ENCODE measurements around the gene IGIP.
"Not testable (repeated sequence)": the region's sequence is repeated elsewhere in the genome, so short reads cannot be mapped to it uniquely, and the experiment has no call there.

Gene IGIP

DNA sequence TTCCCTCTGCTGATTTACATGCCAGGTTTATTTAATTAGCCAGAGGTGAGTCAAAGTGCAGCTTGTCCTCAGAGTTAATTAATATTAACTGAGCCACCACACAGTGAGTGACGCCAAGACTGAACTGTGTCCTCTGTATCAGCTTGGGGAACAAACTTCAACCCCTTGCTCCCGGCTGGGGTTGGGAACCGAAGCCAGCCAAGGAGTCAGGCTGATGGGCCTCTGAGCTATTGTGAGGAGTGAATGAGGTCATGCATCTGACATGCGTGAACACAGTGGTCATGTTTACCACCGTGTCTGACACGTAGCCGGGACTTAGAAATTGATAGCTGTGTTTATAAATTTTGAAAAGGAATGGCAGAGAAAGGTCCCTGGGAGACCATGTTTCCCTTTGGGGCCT, 17.1 kb downstream of the IGIP start:
- no peak for DNase-seq (ENCODE audit: low read depth)

DNA sequence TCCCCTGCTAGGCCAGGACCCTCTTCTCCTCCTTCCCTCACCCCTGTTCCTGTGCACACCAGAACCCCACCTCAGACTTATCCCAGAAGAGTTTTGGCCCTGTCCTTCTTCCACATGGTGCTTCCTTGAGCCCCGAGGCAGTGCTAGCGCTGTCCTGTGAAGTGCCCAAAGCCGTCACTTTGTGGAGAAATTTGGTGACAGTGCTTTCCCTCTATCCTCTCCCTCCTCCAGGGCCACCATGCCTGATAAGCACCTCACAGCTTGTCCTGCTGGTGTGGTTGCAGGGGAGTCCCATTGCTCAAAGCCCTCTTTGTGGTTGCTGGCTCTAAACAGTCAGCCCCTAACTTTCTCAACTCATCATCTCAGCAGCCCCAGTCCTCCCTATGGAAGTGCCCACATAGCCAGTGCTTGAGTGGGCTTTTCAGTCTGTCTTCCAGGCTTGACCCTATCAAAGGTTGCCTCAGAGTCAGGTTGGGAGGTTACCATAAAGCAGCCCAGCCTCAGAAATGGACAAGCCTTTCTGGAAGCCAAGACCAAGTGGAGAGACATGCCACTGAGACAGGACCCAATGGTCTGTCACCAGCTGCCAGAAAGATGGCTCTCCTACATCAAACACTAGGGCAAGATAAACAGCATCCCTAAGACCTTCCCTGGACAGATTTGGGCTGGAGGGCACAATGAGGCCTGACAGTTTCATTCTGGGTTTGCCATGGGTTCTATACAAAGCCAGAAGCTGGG, 18.0 kb downstream of the IGIP start:
- no peak for DNase-seq (ENCODE audit: low read depth)

DNA sequence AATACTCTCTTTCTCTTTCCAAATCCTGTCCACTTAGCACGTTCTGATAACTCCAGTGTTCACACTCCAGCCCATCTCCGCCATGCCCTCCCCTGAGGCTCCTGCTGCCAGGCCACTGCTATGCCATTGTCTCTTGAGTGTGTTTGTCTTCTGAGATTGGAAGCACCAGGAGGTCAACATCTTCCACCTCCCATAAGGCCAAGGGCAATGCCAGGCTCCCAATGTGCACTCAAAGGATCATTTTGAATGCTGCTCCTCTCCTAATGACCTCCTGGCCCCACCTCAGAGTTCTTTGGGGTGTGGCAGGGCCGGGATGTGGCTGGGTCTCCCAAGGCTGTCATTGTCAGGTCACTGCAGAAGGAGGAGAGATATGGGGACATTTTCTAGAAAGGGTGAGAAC, 19.5 kb downstream of the IGIP start:
- DNase-seq (ENCODE audit: low read depth), result no peak

DNA sequence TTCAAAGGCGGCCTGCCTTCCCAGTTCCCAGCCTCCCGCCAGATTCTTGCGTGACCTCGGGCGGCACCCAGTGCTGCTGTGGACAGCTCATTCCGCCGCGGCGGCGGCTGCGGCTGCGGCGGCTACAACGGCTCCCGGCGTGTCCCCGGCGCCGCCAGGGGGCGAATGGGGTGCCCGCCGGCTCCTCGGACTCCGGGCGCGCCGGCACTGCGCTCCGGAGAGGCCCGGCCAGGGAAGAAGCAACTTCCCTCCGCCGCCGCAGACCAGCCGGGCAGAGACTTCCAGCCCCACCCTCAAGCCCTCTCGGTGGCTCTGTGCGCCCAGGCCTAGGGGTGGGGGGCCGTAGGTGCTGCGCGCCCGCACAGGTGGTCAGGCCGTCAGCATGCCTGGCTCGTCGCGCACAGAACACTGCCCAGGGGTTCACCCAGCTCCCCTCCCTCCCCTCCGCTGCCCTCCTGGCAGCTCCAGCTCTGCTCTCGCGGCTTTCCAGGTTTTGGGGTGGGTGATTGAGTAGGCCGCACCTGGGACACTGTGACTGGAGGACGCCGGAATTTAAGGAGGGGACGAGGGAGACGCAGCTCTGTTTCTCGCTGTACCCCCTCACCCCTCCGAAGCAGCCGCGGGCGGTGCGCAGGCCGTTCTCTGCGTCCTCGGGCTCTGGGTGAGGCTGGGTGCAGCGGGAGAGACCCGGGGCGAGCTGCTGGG, 20.2 kb downstream of the IGIP start:
- DNase-seq (ENCODE audit: low read depth), result peak; percentile 56

DNA sequence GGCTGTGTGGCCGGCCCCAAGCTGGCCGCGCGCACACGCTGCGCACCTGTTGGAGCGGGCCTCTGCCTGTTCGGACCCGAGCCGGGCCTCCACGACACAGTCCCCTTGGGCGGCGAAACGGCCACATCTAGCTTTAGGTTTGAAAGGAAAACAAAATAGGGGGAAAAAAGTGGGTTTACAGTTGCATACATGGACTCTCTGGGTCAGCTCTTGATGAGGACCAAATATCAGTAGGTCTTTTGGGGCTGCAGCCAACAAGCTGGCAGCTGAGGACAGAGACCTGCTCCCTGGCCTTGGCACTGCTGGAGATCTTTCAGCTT, 20.7 kb downstream of the IGIP start:
- DNase-seq (ENCODE audit: low read depth), result no peak

DNA sequence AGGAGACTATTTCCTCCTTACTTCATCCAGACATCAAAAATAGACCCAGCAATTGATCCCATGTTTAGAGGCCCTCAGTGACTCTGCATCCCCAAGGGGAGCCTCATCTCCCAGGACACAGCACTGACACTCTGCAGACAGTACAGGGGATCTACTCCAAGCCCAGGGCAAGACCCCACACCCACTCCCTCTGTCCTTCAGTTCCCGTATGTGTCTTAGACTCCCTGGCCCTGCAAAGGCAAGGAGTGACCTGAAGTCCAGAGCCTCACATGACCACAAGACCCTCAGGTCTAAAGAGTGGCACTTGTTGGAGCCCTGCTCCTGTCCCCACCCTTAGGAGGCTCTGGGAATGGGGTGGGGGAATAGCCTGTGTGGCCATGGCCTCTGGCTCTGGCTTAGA, 21.7 kb downstream of the IGIP start:
- DNase-seq (ENCODE audit: low read depth), result no peak

DNA sequence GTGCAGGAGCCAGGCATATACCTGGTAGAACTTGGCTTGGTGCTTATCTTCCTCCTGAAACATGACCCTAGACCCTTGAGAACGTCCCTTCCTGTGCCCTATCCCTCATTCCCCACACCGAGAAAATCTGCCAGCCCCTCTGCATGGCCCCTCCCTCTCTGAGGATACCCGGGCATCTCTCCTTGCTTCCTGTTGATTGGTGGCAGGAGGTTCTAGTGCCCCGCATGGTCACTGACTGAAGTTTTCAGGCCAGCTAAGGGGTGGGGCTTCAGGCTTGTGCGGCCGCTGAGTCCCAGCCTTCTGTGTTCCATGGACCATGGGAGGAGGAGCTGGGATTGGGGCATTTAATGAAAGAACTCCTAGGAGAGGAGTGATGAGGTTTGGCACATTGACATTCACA, 22.8 kb downstream of the IGIP start:
- no peak for DNase-seq (ENCODE audit: low read depth)

DNA sequence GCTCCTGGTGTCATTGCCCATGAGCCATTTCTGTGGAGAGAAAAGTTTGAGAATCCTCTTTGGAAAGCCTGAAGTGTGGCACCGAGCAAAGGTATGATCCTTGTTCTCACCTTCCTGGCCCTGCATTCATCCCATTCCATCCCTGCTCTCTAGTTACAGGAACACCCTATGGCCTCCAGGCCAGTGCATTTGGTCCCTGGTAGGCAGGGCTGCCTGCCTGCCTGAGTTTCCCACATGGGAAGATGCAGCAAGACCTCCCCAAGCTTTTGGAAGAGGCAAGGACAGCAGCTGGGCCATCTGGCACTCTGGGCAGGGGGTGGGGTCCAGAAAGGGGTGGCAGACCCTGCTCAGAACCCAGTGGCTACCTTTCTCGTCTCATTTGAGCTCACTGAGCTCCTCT, 24.5 kb downstream of the IGIP start:
- no peak for DNase-seq (ENCODE audit: low read depth)

DNA sequence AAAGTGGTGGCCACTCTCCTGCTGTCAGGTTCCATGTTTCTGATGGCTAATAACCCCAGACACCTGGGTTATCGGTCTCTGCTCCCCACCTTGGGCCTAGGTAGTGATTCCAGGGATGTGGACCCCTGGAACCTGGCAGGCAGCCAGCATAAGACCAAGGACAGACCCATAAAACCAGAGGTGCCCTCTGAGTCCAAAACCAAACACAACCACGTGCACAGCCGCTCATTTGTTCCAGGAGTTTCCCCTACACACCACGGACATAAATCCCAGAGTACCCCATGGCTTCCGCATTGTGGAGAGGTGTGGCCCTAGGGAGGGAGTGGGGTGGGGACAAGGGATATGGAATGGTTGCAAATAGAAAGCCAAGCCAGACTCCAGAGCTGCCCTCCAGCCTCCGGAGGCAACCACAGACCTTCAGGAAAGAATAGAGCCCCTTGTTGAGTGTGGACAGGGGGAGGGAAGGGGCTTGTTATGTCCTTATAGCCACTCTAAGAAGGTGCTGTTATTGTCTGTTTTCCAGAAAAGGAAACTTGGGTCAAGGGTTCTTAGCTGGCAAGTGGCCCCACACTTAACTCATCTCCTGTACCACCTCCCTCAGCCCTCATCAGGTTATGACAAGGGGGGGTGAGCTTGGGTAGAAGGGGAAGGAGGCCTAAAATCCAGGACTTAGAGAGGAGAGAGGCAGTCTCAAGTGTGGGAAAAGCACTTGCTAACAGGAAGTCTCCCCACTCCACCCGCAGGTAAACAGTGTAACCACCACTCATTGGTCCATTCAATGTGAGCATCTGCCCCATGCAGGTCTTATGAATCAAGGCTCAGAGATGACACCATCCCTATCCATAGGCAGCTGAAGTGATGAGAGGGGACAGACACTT, 25.6 kb downstream of the IGIP start:
- no peak for DNase-seq (ENCODE audit: low read depth)

DNA sequence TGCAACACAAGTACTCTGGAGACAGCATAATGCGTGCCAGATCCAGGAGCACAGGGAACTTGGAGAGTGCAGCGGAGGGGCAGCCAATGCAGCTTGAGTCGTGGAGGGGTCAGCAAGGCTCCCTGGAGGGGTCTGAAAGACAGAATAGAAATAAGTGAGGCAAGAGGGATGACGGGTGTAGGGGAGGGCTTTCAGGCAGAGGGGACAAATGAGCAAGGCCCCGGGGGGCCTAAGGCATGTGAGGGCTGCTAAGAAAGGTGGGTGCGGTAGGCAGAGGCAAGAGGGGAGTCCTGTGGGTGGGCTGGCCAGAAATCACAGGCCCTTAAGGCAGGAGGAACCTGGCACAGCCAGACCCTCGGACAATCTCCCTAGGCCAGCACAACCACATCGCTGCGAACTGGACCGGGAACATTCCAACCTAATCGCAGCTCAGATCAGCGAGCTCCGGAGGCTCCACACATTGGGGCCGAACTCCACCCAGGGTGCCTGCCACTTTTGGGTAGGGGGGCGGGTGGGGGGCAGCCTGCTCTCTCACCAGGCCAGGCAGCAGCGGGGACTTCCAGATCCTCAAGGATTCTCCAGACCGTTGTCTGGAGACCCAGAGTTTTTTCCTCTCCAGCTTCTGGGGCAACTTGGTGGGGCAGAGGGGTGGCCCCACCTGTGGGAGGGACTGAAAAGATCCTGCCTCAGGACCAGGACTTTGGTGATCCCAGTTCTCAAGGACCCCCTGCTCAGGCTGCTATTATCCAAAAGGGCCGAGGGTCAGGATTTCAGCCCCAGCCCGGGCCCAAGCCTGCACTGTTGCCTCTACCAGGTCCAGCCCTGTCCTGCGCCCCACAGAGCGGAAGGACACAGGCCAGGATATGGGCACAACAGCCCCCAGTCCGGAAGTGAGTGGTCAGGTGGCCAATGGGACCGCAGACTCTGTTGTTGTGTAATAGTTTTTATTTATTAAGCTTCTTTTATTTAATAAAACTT, 26.6 kb downstream of the IGIP start:
- DNase-seq (ENCODE audit: low read depth), result no peak

DNA sequence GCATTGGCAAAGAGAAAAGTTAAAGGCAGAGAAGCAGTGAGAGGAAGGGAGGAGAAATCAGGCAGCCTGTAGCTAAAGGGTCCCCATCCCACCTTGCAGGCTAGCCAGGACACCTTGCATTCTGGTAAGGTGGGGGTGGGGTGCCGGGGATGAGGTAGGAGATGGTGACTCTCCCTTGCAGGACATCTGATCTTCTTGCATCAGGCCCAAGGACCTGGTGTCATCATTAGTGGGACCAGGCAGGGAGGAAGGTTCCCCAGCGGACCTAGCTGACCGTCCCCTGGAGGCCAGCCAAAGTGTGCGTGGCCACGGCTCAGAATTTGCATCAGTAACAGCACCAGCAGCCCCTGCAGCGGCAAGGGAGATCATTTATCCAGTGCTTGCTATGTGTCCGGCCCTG, 27.5 kb downstream of the IGIP start:
- no peak for DNase-seq (ENCODE audit: low read depth)

DNA sequence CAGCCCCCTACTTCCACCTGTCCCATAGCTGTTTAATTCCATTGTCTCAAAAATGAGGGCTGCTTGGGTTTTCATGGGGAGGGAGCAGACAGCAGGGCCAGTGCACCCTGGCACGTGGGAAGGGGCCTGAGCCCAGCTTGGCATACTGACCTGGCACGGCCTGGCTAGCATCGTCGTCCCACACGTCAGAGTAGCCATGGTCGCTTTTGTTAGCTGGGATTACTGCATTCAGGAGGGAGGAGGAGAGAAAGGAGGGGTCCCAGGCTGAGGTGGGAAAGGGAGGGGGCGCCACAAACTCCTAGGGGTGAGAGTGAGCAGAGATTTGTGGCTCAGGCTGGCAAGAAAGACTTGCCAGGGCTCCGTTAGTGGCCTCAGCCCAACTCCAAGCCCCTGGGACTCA, 28.2 kb downstream of the IGIP start:
- no peak for DNase-seq (ENCODE audit: low read depth)

DNA sequence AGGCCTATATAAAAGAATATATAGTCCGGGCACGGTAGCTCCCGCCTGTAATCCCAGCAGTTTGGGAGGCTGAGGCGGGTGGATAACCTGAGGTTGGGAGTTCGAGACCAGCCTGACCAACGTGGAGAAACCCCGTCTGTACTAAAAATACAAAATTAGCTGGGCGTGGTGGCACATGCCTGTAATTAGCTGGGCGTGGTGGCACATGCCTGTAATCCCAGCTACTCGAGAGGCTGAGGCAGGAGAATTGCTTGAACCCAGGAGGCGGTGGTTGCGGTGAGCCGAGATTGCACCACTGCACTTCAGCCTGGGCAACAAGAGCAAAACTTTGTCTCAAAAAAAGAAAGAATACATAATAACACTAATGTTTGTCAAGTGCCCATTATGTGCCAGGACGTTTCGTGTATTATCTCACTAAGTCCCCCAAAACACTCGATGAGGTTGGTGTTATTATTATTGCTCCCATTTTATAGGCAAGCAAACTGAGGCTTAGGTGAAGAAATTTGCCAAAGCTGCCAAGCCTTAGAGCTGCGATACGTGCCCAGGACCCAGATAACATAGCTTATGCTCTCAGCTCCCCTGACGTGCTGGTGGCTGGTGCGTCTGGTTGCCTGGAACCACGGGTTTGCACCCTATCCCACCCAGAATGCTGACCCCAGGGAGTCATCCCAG, 29.1 kb downstream of the IGIP start:
- DNase-seq (ENCODE audit: low read depth), result not testable (repeated sequence)

DNA sequence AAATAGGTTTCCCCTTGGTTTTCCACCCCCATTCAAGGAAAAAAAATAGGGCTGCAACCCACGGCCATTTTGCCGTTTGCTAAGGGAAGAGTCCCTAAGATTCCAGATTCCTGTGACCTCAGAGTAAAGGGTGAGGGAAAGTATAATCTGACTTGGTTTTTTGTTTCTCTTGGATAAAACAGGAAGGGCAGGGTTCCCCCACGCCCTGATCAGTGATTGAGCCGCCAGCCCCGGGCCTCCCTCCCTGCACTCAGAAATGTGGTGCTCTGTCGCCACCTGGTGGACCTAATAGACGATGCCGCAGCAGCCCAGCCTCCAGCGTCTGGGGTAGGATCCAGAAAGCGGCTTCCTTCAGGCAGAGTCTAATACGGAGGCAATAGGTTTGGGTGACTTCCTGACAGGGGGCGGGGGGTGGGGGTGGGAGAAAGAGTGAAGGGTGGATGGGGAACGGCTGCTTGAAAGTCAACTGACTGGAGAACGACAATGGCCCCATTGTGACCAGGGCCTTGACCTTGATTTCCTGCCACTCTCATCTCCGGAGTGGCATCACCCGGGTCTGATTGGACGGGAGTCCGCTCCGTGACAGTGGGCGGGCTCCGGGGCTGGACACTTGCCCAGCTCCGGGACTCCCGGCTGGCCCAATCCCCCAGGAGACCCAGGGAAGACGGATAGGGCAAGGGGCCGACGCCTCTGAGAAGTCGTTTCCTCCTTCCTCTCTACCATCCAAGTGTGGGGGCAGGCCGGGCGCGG, 31.5 kb downstream of the IGIP start:
- DNase-seq (ENCODE audit: low read depth), result peak; percentile 53

DNA sequence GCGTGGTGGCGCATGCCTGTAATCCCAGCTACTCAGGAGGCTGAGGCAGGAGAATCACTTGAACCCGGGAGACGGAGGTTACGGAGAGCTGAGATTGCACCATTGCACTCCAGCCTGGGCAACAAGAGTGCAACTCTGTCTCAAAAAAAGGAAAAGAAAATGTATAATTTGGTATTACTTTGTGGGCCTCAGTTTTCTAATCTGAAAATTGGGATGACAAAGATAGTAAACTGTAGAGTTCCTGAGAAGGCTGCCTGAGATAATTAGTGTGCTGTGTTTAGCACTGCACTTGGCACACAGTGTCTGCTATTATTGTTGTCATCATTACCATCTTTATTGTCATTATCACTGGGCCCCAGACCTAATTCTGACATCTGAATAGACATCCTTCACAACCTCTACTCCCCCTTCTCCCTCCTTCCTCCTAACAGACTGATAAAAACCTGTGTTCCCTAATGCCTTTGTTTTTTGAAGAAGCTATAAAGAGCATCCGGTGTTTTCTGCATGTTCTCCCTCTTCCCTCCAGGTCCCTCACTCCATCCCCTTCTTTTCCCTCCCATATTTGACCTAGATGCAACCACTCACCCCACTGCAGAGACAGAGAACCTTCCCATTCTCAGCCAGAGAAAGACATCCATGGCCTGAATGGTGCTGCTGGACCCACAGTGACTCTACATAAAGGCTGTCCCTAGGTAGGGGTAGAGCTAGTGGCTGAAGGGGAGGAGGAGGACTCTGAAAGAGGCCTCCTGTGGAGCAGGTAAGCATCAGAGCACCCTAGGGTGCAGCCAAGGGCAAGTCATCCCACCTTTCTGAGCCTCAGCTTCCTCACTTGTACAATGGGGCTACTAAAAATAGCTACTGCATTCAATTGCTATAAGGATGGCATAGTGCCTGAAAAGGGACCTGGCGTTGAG, 33.5 kb downstream of the IGIP start:
- no peak for DNase-seq (ENCODE audit: low read depth)

DNA sequence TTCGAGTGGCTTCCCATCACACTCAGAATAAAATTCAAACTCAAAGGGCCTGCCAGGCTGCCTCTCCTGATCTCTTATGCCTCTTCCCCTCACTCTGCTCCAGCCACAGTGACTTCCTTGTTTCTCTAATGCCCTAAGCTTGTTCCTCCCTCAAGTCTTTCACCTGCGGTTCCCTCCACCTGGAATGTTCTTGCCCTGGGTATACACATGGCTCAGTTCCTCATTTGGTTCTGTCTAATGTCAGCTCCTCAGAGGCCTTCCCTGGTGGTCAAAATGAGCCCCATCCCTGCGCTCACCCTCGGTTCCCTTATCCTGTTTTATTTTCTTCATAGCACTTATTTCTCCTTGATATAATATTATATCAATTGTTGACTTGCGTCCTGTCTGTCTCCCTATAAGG, 36.5 kb downstream of the IGIP start:
- DNase-seq (ENCODE audit: low read depth), result no peak

DNA sequence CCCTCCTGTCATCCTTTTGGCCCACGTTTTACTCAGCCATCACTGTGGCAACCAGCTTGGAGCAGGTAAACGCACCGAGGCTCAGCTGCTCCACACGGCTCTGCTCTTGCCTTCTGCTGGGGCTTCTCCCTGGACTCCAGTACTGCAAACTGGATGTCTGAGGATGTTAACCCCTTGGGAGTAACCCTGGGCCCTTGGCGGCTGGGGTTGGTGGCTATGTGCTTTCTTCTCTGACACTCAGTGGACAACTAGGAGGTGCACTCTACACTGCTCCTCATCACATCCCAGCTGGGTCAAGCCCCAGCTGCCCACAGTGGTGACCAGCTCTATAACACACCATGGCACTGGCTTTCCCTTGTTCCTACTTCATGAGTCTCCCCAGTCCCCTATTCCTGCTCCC, 37.0 kb downstream of the IGIP start:
- DNase-seq (ENCODE audit: low read depth), result no peak

DNA sequence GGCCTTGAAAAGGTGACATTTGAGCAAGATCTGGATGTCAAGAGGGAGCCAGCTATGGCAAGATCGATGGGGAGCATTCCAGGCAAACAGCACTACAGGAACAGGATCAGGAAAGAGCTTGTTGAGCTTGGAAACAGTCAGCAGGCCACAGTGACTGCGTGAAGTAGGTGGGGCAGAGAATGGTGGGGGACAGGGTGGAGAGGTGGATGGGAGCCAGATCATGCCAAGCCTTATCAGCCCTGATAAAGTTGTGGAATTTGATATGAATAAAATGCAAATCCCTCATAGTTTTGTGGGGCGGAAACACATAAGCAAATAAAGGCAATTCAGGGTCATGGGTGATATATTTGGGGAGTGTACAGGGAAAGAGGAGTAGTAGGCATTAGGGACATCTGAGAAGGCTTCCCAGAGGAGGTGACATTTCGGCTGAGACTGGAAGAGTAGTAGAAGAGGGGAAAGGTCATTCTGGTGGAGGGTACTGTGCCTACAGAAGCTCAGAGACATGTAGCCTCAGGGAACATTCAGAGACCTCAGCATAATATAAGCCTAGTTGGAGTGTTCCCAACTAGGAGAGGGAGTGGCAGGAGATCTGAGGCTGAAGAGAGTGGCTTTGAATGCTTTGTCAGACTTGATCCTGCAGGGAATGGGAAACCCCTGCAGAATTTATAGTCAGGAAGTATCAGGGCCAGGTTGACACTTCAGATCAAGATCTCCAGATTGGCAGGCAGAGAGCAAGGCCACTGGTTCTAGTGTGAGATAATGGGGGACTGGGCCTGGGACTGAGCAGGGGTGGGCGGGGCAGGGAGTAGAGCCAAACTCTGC, 39.6 kb downstream of the IGIP start:
- no peak for DNase-seq (ENCODE audit: low read depth)

DNA sequence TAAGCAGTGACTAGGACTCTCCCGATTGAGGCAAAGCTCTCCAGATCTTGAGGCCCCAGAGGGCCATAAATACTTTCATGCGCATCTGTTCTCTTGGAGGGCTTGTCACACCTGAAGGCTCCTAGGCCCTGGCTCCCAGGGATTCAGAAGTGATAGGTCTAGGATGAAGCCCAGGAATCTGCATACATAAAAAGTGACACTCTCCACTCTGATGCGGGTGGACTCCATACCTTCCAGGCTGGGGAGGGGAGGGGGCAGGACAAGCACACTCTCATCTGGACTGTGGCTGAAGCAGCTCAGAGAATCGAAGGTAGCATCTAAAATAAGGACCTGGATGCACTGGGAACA, 40.2 kb downstream of the IGIP start:
- no peak for DNase-seq (ENCODE audit: low read depth)
